ENCODE measurements around the gene E2F3. TPM values are rescaled to one million over a fixed set of nuclear protein-coding genes. Genes with fewer than 3 reads are reported as not detected.
A peak's percentile ranks its signal among the peaks of the same experiment; 100 is the strongest.

E2F3 gene
- total and polyA plus RNA-seq, 10 of the 15 experiments (the other 5 are each of a cell fraction or from before 2014, with no cell fraction given) = 5.1 to 16.8 (median 10.6) TPM

GRCh38 chr6:20463396-20463795 is 61.7 kb downstream of the E2F3 start:
- Histone ChIP-seq H2AFZ (ENCODE audit: control insufficient read depth, low read depth, low read length) (no peak overlapping the region), H4K20me1 (ENCODE audit: control insufficient read depth, insufficient read depth) (peaks cover 3% of the 10 kb centered on the region; the same call in 1 of the 2 replicates), H3K36me3 (ENCODE audit: control insufficient read depth in 2 of 2, insufficient read depth in 2 of 2, low read length in 1 of 2) (peaks cover 0 to 10% of the 10 kb centered on the region in 2 experiments; a peak in 2 of 4 replicates), H3K9ac (ENCODE audit: control insufficient read depth, insufficient read depth, low read length) (no peak overlapping the region), H3K4me2 (ENCODE audit: control insufficient read depth, insufficient read depth) (peak overlapping the region; percentile 50; the same call in 1 of the 2 replicates), H3K27ac (ENCODE audit: control insufficient read depth, insufficient read depth) (peak overlapping the region; percentile 56), H3K79me2 (ENCODE audit: control insufficient read depth, insufficient read depth, low read length) (peaks cover 32% of the 10 kb centered on the region), H3K4me3 (no peak overlapping the region), H3K9me3 (replicated peaks; ENCODE audit: control insufficient read depth, insufficient read depth, low read length) (peaks cover 3% of the 10 kb centered on the region; the same call in 2 of the 3 replicates), H3K27me3 (replicated peaks in 1 of 2; ENCODE audit: control insufficient read depth in 2 of 2, insufficient read depth in 2 of 2, low read length in 1 of 2) (no peaks in the 10 kb centered on the region), H3K4me1 (ENCODE audit: control insufficient read depth, insufficient read depth, low read length) (peaks cover 44% of the 10 kb centered on the region)
- intact Hi-C loops (cut with micrococcal nuclease; ENCODE audit: unreplicated experiment) (no loop called here), in situ Hi-C loops (cut with MboI) (no loop called here)
- SMC1A ChIA-PET (ENCODE audit: uncharacterized antibody, unreplicated experiment) = interaction anchor here (0.6 to 1.9 kb wide), 8 partner anchors 10 to 102 kb away, joined by 3 to 11 read pairs (median 3); no protein-coding TSS in a partner anchor
- POLR2A ChIA-PET = interaction anchor here (0.8 to 1.2 kb wide), 3 partner anchors 59 to 255 kb away, joined by 3 to 5 read pairs (median 3); no protein-coding TSS in a partner anchor
- 4% methylated on average over 5 of the region's 5 CpGs for WGBS (ENCODE audit: insufficient coverage, insufficient replicate concordance, low lambda C conversion rate, missing lambda C conversion rate)
- CTCF ChIA-PET = interaction anchor here (0.9 to 2.2 kb wide), 4 partner anchors 18 to 83 kb away, joined by 3 to 11 read pairs (median 4); no protein-coding TSS in a partner anchor
- BruUV-seq (replicated peaks) = no TSS peak
- peak; percentile 82 for ATAC-seq
- DNase-seq (ENCODE audit: low read depth, low spot score) = peak; percentile 69
- RAD21 ChIA-PET (ENCODE audit: unreplicated experiment) = interaction anchor here (0.7 to 1.6 kb wide), 4 partner anchors 25 to 65 kb away, joined by 3 to 11 read pairs (median 4); no protein-coding TSS in a partner anchor
- FAIRE-seq = peak; percentile 66
- TF ChIP-seq PML (IDR thresholded peaks at IDR 0.05; ENCODE audit: low read length) (no peak), BCL3 (IDR thresholded peaks at IDR 0.05; ENCODE audit: borderline replicate concordance, insufficient read depth, low read depth, low read length, poor library complexity, severe bottlenecking) (peak; percentile 33), HCFC1 (IDR thresholded peaks at IDR 0.05; ENCODE audit: low read length) (no peak), ESRRA (IDR thresholded peaks at IDR 0.05; ENCODE audit: low read length) (no peak), POLR2AphosphoS2 (IDR thresholded peaks at IDR 0.05; ENCODE audit: low read depth, low read length) (no peak), CUX1 (IDR thresholded peaks at IDR 0.05; ENCODE audit: insufficient replicate concordance, low read depth, low read length) (no peak), RUNX3 (IDR thresholded peaks at IDR 0.05; ENCODE audit: low read length) (peak; percentile 64), SUPT20H (IDR thresholded peaks at IDR 0.05; ENCODE audit: borderline replicate concordance, control insufficient read depth, low read depth, low read length) (no peak), BHLHE40 (IDR thresholded peaks at IDR 0.05; ENCODE audit: borderline replicate concordance in 1 of 2, low read depth in 2 of 2, low read length in 1 of 2) (peak; percentile 93 to 94), MEF2A (IDR thresholded peaks at IDR 0.05; ENCODE audit: insufficient read depth, low read depth, low read length) (no peak), ZNF217 (IDR thresholded peaks at IDR 0.05) (peak; percentile 89), ZNF24 (IDR thresholded peaks at IDR 0.05) (peak; percentile 63; the same call in 1 of the 2 replicates), E4F1 (IDR thresholded peaks at IDR 0.05; ENCODE audit: borderline replicate concordance, partially characterized antibody) (no peak), PAX8 (IDR thresholded peaks at IDR 0.05) (no peak), JUND (IDR thresholded peaks at IDR 0.05; ENCODE audit: low read depth, low read length) (no peak)
